ENCODE measurements around the gene NOC2L. TPM values are rescaled to one million over a fixed set of nuclear protein-coding genes. Genes with fewer than 3 reads are reported as not detected.
A peak's percentile ranks its signal among the peaks of the same experiment; 100 is the strongest.

The NOC2L gene
- total RNA-seq, 4 donors from 2014 or later = 31.9 to 39.8 (median 34.6) TPM

- Histone ChIP-seq H3K9me3 (no peaks in the 10 kb centered on the region), H3K27ac (peak overlapping the region in 1 of 3 donors; percentile 44), H3K27me3 (no peaks in the 10 kb centered on the region), H3K4me1 (peaks cover 30 to 40% of the 10 kb centered on the region in 2 donors), H3K36me3 (no peaks in the 10 kb centered on the region), H3K4me3 (replicated peaks in 1 of 3) (no peak overlapping the region)
- no peak for DNase-seq
- intact Hi-C loops (cut with DNase I) = no loop called here
- TF ChIP-seq POLR2A (IDR thresholded peaks at IDR 0.05) = no peak
- no peak for TF ChIP-seq CTCF (IDR thresholded peaks at IDR 0.05)
- WGBS, 2 donors = 68 to 71% methylated on average over 5 to 7 of the region's 7 CpGs
These were observed 45.3 kb upstream of the NOC2L start for GRCh38 chr1:1004420-1004779.

- no peaks in the 10 kb centered on the region for H3K27me3 ChIP-seq
- WGBS, 2 donors = 83 to 84% methylated on average over 14 of the region's 22 CpGs
- H3K9me3 ChIP-seq = no peaks in the 10 kb centered on the region
- no peak for TF ChIP-seq POLR2A (IDR thresholded peaks at IDR 0.05)
- no peak for TF ChIP-seq CTCF (IDR thresholded peaks at IDR 0.05)
- DNase-seq = no peak
- no peaks in the 10 kb centered on the region for H3K36me3 ChIP-seq
- intact Hi-C loops (cut with DNase I) = no loop called here
- peaks cover 31 to 44% of the 10 kb centered on the region in 2 donors for H3K4me1 ChIP-seq
- H3K4me3 ChIP-seq (replicated peaks in 1 of 3) = no peak overlapping the region
- H3K27ac ChIP-seq = peak overlapping the region in 1 of 3 donors; percentile 44
These were observed 44.8 kb upstream of the NOC2L start for GRCh38 chr1:1003618-1004419.

GRCh38 chr1:1001057-1001783 is 42.2 kb upstream of the NOC2L start:
- WGBS, 2 donors = 0 to 4% methylated on average over 10 to 26 of the region's 58 CpGs
- no peak for DNase-seq
- intact Hi-C loops (cut with DNase I) = no loop called here

GRCh38 chr1:1000357-1001056 is 41.5 kb upstream of the NOC2L start:
- Histone ChIP-seq H3K9me3 (no peaks in the 10 kb centered on the region), H3K36me3 (no peaks in the 10 kb centered on the region), H3K4me3 (replicated peaks in 1 of 3) (peak overlapping the region; percentile 38 to 73 (median 54)), H3K27ac (peak overlapping the region; percentile 94 to 97 (median 95)), H3K4me1 (peaks cover 26 to 44% of the 10 kb centered on the region in 2 donors), H3K27me3 (no peaks in the 10 kb centered on the region)
- intact Hi-C loops (cut with DNase I) = no loop called here
- TF ChIP-seq CTCF (IDR thresholded peaks at IDR 0.05) (peak in 2 of 6 experiments; percentile 3 to 33), POLR2A (IDR thresholded peaks at IDR 0.05) (peak; percentile 13 to 26)
- WGBS, 2 donors = 2 to 20% methylated on average over 1 to 9 of the region's 75 CpGs
- peak; percentile 61 to 63 for DNase-seq

More at GRCh38 chr1:1001057-1001783, 42.2 kb upstream of the NOC2L start:
- peaks cover 31 to 51% of the 10 kb centered on the region in 2 donors for H3K4me1 ChIP-seq
- H3K27me3 ChIP-seq = no peaks in the 10 kb centered on the region
- no peaks in the 10 kb centered on the region for H3K9me3 ChIP-seq
- peak overlapping the region; percentile 40 to 97 (median 94) for H3K27ac ChIP-seq
- H3K4me3 ChIP-seq (replicated peaks in 1 of 3) = peak overlapping the region; percentile 4 to 73 (median 54)
- TF ChIP-seq POLR2A (IDR thresholded peaks at IDR 0.05) = no peak
- no peak for TF ChIP-seq CTCF (IDR thresholded peaks at IDR 0.05)
- no peaks in the 10 kb centered on the region for H3K36me3 ChIP-seq

Measured in thyroid gland (tissue), 4 donors.